Measurements from ENCODE around the gene IL16. TPM values are rescaled to one million over a fixed set of nuclear protein-coding genes. Genes with fewer than 3 reads are reported as not detected.

The IL16 gene
- total and polyA plus RNA-seq, 7 experiments from 2014 or later, result 125 to 547 (median 319) TPM

DNA sequence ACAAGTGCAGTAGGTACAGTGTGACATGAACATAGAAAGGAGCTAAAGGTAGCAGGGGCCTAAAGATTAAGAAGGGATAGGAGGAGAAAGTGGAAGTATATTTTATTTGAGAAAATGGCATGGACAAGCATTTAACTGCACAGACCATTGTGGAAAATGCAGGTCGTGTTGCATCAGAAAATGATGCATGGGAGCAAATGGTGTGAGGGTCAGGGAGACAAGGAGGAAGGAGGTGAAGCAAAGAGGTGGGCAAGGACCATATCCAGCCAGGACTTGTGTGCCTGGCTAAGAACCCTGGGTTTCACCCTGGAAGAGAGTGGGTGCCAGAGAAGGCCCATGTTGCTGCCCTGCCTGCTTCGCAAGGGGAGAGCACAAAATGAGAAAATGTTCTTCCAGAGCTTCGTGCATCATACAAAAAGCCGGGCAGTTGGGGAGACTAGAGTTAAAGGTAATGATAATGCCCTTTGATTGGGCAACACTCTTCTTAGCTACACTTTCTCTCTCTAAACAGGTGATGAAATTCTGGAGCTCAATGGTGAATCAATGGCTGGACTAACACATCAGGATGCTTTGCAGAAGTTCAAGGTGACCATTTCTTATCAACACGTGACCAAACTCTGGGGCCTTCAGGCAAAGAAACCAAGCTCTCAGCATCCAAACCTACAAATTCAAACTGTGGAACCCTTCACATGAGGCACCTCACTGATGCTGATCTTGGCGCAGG, 81.8 kb downstream of the IL16 start:
- Histone ChIP-seq H3K4me3 (ENCODE audit: low read length) (no peak overlapping the region), H3K4me1 (ENCODE audit: control insufficient read depth in 2 of 2, insufficient read depth in 2 of 2, low read length in 2 of 2) (peaks cover 0 to 47% of the 10 kb centered on the region in 2 donors), H3K27ac (ENCODE audit: low read depth, low read length) (no peak overlapping the region), H3K27me3 (ENCODE audit: control insufficient read depth in 2 of 2, insufficient read depth in 2 of 2, low read length in 2 of 2) (no peaks in the 10 kb centered on the region), H3K36me3 (ENCODE audit: control insufficient read depth in 2 of 3, insufficient read depth in 3 of 3, low read length in 3 of 3) (no peaks in the 10 kb centered on the region), H3K9me3 (ENCODE audit: control insufficient read depth in 2 of 3, low read length in 3 of 3) (no peaks in the 10 kb centered on the region)
- no peaks in the 10 kb centered on the region for H3K27me3 Mint-ChIP-seq
- peak overlapping the region in 8 of 9 donors; percentile 21 to 89 (median 56) for H3K27ac Mint-ChIP-seq
- intact Hi-C loops (cut with micrococcal nuclease), result loop anchor here (5.0 to 10.0 kb wide), 3 partner anchors 44 to 1126 kb away; partner anchors contain the start of genes STARD5 (in 2 of the 2) and FAH (in 1 of the 2)
- peaks cover 25 to 92% (median 83%) of the 10 kb centered on the region in 7 donors for H3K4me1 Mint-ChIP-seq
- ATAC-seq, result no peak
- POLR2A ChIA-PET, result interaction anchor here (0.8 to 17.1 kb wide), 3 partner anchors 9 to 37 kb away, joined by 3 to 642 read pairs (median 8); no protein-coding TSS in a partner anchor
- H3K36me3 Mint-ChIP-seq, result peaks cover 9 to 21% (median 11%) of the 10 kb centered on the region in 5 donors
- CTCF ChIA-PET, result interaction anchor here (1.0 to 3.0 kb wide), 5 partner anchors 12 to 21 kb away, joined by 3 to 18 read pairs (median 5); no protein-coding TSS in a partner anchor
- H3K4me3 Mint-ChIP-seq, result peak overlapping the region in 2 of 10 donors; percentile 48 to 58
- H3K9me3 Mint-ChIP-seq, result peaks cover 3 to 21% (median 9%) of the 10 kb centered on the region in 11 donors
- DNase-seq, result no peak

DNA sequence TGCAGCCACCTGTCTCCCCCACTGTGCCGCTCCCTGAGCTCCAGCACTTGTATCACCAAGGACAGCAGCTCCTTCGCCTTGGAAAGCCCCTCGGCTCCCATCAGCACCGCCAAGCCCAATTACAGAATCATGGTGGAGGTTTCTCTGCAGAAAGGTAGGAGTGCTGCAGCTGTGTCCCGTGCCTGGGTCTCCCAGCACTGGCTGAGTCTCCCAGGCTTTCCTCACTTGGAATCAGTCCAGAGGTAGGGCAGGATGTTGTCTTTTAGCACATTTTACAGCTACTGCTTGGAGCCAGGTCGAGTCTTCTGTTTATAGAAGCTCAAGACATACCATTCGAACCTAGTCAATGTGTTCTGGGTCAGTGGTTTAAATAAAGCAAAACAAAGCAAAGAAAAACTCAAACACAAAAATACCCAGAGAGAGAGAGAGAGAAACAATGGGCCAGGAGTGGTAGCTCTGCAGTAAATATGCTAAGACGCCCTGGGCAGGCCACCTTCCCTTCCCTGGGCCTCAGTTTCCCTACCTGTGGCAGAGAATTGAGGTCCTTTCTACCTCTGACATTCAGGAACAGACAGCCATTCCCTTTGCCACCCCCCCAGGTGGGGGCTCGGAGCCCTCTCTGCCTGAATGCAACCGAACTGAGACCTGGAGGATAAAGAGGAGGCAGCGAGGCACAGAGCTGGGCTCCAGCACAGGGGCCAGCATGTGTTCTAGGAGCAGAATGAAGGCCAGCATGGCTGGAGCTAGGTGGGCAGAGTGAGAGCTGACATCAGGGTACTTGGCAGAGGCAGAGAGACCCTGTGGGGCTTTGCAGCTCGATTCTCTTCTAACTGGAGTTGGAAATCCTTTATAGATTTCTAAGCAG, 83.2 kb downstream of the IL16 start:
- H3K4me3 ChIP-seq (ENCODE audit: low read length), result no peak overlapping the region
- no peaks in the 10 kb centered on the region for H3K9me3 ChIP-seq (ENCODE audit: control insufficient read depth in 2 of 3, low read length in 3 of 3)
- Mint-ChIP-seq H3K27ac (peak overlapping the region in 8 of 9 donors; percentile 40 to 96 (median 90)), H3K27me3 (no peaks in the 10 kb centered on the region), H3K4me3 (peak overlapping the region in 9 of 10 donors; percentile 29 to 68 (median 50)), H3K36me3 (peaks cover 9 to 21% (median 11%) of the 10 kb centered on the region in 5 donors), H3K4me1 (peaks cover 24 to 97% (median 87%) of the 10 kb centered on the region in 7 donors), H3K9me3 (peaks cover 3 to 21% (median 9%) of the 10 kb centered on the region in 11 donors)
- no peaks in the 10 kb centered on the region for H3K27me3 ChIP-seq (ENCODE audit: control insufficient read depth in 2 of 2, insufficient read depth in 2 of 2, low read length in 2 of 2)
- ATAC-seq (no peak), DNase-seq (no peak)
- no peaks in the 10 kb centered on the region for H3K36me3 ChIP-seq (ENCODE audit: control insufficient read depth in 2 of 3, insufficient read depth in 3 of 3, low read length in 3 of 3)
- ChIA-PET POLR2A (interaction anchor here (1.0 to 17.1 kb wide), 6 partner anchors 13 to 47 kb away, joined by 3 to 642 read pairs (median 4); partner anchors contain the start of gene STARD5), CTCF (interaction anchor here (0.7 to 3.0 kb wide), 11 partner anchors 8 to 918 kb away, joined by 3 to 18 read pairs (median 5); no protein-coding TSS in a partner anchor)
- intact Hi-C loops (cut with micrococcal nuclease), result loop anchor here (5.0 to 10.0 kb wide), 3 partner anchors 42 to 1128 kb away; partner anchors contain the start of genes STARD5 (in 2 of the 2) and FAH (in 1 of the 2)
- peak overlapping the region; percentile 32 for H3K27ac ChIP-seq (ENCODE audit: low read depth, low read length)
- H3K4me1 ChIP-seq (ENCODE audit: control insufficient read depth in 2 of 2, insufficient read depth in 2 of 2, low read length in 2 of 2), result peaks cover 5 to 59% of the 10 kb centered on the region in 2 donors

DNA sequence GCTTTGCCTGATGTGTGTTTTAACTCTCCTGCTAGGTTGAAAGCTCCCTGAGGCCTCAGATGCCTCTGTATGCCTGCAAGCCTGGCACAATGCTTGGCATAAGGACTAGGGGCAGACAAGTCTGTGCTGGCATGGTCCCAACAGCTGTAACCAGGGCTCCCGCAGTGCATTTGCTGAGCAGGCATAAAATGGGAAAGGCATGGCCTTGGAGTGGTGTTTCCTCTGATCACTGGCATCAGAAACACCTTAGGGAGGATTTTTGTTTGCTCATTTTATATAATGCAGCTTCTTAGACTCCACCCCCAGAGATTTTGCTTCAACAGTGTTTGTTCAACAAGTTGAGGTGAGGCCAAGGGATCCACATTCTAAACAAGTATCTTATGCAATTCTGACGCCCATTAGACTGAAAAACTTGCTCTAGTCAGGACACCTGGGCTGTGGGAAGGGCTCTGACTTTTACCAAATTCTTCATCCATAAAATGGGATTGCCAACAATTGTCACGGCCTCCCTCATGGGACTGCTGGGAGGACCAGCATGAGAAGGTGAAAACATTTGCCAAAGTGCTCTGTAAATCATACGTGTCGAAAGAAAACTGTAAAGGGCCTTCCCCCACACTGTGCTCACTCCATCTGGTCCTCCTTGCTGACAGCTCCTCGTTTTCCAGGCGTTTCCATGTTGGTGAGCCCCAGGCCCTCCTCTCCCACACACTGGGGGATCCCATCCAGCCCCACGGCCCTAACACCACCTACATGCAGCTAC, 84.2 kb downstream of the IL16 start:
- H3K4me3 Mint-ChIP-seq, result peak overlapping the region in 9 of 10 donors; percentile 50 to 73 (median 55)
- no peaks in the 10 kb centered on the region for H3K27me3 ChIP-seq (ENCODE audit: control insufficient read depth in 2 of 2, insufficient read depth in 2 of 2, low read length in 2 of 2)
- H3K4me1 ChIP-seq (ENCODE audit: control insufficient read depth in 2 of 2, insufficient read depth in 2 of 2, low read length in 2 of 2), result peaks cover 15 to 63% of the 10 kb centered on the region in 2 donors
- H3K4me1 Mint-ChIP-seq, result peaks cover 24 to 97% (median 87%) of the 10 kb centered on the region in 7 donors
- CTCF ChIA-PET, result interaction anchor here (1.0 to 3.0 kb wide), 10 partner anchors 9 to 917 kb away, joined by 3 to 18 read pairs (median 4); no protein-coding TSS in a partner anchor
- intact Hi-C loops (cut with micrococcal nuclease), result no loop called here
- peak overlapping the region in 8 of 9 donors; percentile 40 to 96 (median 90) for H3K27ac Mint-ChIP-seq
- no peak overlapping the region for H3K4me3 ChIP-seq (ENCODE audit: low read length)
- ATAC-seq (no peak), DNase-seq (no peak)
- peaks cover 3 to 23% (median 9%) of the 10 kb centered on the region in 11 donors for H3K9me3 Mint-ChIP-seq
- H3K36me3 Mint-ChIP-seq, result peaks cover 9 to 21% (median 11%) of the 10 kb centered on the region in 5 donors
- H3K36me3 ChIP-seq (ENCODE audit: control insufficient read depth in 2 of 3, insufficient read depth in 3 of 3, low read length in 3 of 3), result no peaks in the 10 kb centered on the region
- H3K27ac ChIP-seq (ENCODE audit: low read depth, low read length), result peak overlapping the region; percentile 32
- H3K27me3 Mint-ChIP-seq, result no peaks in the 10 kb centered on the region
- POLR2A ChIA-PET, result interaction anchor here (1.1 to 17.1 kb wide), 4 partner anchors 14 to 43 kb away, joined by 3 to 642 read pairs (median 4); partner anchors contain the start of gene STARD5
- no peaks in the 10 kb centered on the region for H3K9me3 ChIP-seq (ENCODE audit: control insufficient read depth in 2 of 3, low read length in 3 of 3)

DNA sequence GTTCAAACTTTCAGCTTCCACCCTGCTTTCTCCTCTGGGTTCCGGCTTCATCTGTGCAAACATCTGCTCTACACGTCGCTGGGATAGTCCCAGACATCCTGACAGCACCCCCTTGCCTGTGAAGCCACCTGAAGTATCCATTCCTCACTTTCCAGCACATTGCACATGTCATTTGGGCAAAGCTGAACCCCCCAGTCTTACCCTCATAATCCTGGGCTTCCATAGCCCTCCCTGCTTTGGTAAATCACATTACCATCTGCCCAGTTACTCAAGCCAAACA, 84.7 kb downstream of the IL16 start:
- DNase-seq (no peak), ATAC-seq (no peak)
- H3K9me3 Mint-ChIP-seq, result peaks cover 3 to 23% (median 9%) of the 10 kb centered on the region in 11 donors
- H3K27ac Mint-ChIP-seq, result peak overlapping the region in 8 of 9 donors; percentile 40 to 96 (median 90)
- no peaks in the 10 kb centered on the region for H3K27me3 Mint-ChIP-seq
- Histone ChIP-seq H3K27ac (ENCODE audit: low read depth, low read length) (peak overlapping the region; percentile 32), H3K9me3 (ENCODE audit: control insufficient read depth in 2 of 3, low read length in 3 of 3) (no peaks in the 10 kb centered on the region), H3K4me3 (ENCODE audit: low read length) (no peak overlapping the region), H3K36me3 (ENCODE audit: control insufficient read depth in 2 of 3, insufficient read depth in 3 of 3, low read length in 3 of 3) (no peaks in the 10 kb centered on the region), H3K4me1 (ENCODE audit: control insufficient read depth in 2 of 2, insufficient read depth in 2 of 2, low read length in 2 of 2) (peaks cover 20 to 63% of the 10 kb centered on the region in 2 donors), H3K27me3 (ENCODE audit: control insufficient read depth in 2 of 2, insufficient read depth in 2 of 2, low read length in 2 of 2) (no peaks in the 10 kb centered on the region)
- H3K36me3 Mint-ChIP-seq, result peaks cover 9 to 18% (median 11%) of the 10 kb centered on the region in 5 donors
- ChIA-PET POLR2A (interaction anchor here (1.2 to 17.1 kb wide), 2 partner anchors 19 to 40 kb away, joined by 4 to 642 read pairs; no protein-coding TSS in a partner anchor), CTCF (interaction anchor here (1.1 to 2.1 kb wide), 6 partner anchors 13 to 313 kb away, joined by 3 to 11 read pairs (median 6); no protein-coding TSS in a partner anchor)
- H3K4me1 Mint-ChIP-seq, result peaks cover 25 to 97% (median 87%) of the 10 kb centered on the region in 7 donors
- peak overlapping the region in 9 of 10 donors; percentile 50 to 73 (median 55) for H3K4me3 Mint-ChIP-seq
- intact Hi-C loops (cut with micrococcal nuclease), result no loop called here

DNA sequence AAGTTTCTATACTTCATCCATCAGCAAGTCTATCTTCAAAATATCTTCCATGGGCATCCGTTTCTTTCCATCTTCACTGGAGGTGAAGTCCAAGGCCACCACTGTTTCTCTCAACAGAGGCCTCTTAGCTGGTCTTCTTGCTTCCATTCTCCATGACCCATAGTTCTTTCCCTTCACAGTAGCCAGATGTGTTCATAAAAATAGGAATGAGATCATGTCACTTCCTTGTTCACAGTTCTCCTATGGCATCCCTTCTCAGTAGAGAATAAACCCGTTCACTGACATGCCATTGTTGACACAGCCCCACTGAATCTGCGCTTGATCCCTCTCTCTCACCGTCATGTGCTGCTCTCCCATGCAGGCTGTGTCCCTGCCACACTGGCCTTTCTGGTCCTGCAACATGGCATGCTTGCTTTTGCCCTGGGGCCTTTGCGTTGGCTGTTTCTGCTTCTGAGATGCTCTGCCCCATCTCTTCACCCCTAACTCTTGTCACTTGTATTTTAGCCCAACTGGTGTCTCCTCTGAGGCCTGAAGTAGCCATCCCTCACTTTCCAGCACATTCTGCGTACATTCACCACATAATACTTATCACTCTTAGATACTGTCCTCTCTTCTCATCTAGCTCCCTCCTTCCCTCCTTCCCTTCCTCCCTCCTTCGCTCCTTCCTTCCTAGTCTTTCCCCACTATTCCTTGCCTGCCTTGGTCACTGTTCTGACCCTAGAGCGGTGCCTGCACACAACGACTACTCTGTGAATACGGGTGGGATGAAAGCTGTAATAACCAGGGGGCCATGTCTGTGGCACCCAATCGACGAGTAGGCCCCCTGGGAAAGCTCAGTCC, 85.3 kb downstream of the IL16 start:
- DNase-seq, result no peak
- H3K36me3 ChIP-seq (ENCODE audit: control insufficient read depth in 2 of 3, insufficient read depth in 3 of 3, low read length in 3 of 3), result no peaks in the 10 kb centered on the region
- Mint-ChIP-seq H3K27ac (peak overlapping the region in 8 of 9 donors; percentile 6 to 96 (median 90)), H3K9me3 (peaks cover 2 to 17% (median 5%) of the 10 kb centered on the region in 11 donors), H3K36me3 (peaks cover 5 to 18% (median 11%) of the 10 kb centered on the region in 5 donors), H3K4me3 (peak overlapping the region in 9 of 10 donors; percentile 18 to 68 (median 53)), H3K4me1 (peaks cover 31 to 97% (median 87%) of the 10 kb centered on the region in 7 donors), H3K27me3 (no peaks in the 10 kb centered on the region)
- intact Hi-C loops (cut with micrococcal nuclease), result no loop called here
- no peak for ATAC-seq
- H3K4me1 ChIP-seq (ENCODE audit: control insufficient read depth in 2 of 2, insufficient read depth in 2 of 2, low read length in 2 of 2), result peaks cover 26 to 61% of the 10 kb centered on the region in 2 donors
- no peak overlapping the region for H3K4me3 ChIP-seq (ENCODE audit: low read length)
- no peak overlapping the region for H3K27ac ChIP-seq (ENCODE audit: low read depth, low read length)
- ChIA-PET POLR2A (interaction anchor here (17.1 kb wide), 1 partner anchor 19 kb away, joined by 642 read pairs; no protein-coding TSS in a partner anchor), CTCF (interaction anchor here (0.7 to 2.2 kb wide), 7 partner anchors 13 to 313 kb away, joined by 3 to 11 read pairs (median 4); no protein-coding TSS in a partner anchor)
- H3K27me3 ChIP-seq (ENCODE audit: control insufficient read depth in 2 of 2, insufficient read depth in 2 of 2, low read length in 2 of 2), result no peaks in the 10 kb centered on the region
- H3K9me3 ChIP-seq (ENCODE audit: control insufficient read depth in 2 of 3, low read length in 3 of 3), result no peaks in the 10 kb centered on the region
